AG04450 (cell line): ENCODE measurements around the gene AKAP7. TPM values are rescaled to one million over a fixed set of nuclear protein-coding genes. Genes with fewer than 3 reads are reported as not detected.
A peak's percentile ranks its signal among the peaks of the same experiment; 100 is the strongest.

Source experiments
- CTCF ChIA-PET: fragments of 300-600, 350-600 bp; formaldehyde crosslinking; extraction: SDS; loops from one replicate; lab custom pipeline; 2022; ENCODE audit warnings: antibody characterized with exemption, inconsistent platforms; lab: Charles Lee
- POLR2A ChIA-PET: fragments of 350-600 bp; formaldehyde crosslinking; extraction: SDS; loops from one replicate; lab custom pipeline; 2021; ENCODE audit warnings: antibody characterized with exemption, inconsistent platforms; lab: Yijun Ruan, JAX
- DNase-seq: peaks from one replicate; pipeline ENCODE4 v3.0.0-alpha.2; 2011; ENCODE audit warnings: low read depth, low spot score
- H3K27ac ChIP-seq: one replicate; pipeline ENCODE4 v1.5.1; 2012; ENCODE audit warnings: low read depth, low read length, control low read depth
- H3K27me3 ChIP-seq: one replicate; pipeline ENCODE4 v1.6.0; 2012; ENCODE audit warnings: low read length; ENCODE audit not compliant: control insufficient read depth, insufficient read depth
- H3K4me3 ChIP-seq: 2 replicates; pipeline ENCODE4 v1.5.1; 2011; ENCODE audit warnings: mild to moderate bottlenecking, low read depth, low read length, control low read depth
- H3K9me3 ChIP-seq: 2 replicates; pipeline ENCODE4 v1.5.1; 2012; ENCODE audit warnings: low read length; ENCODE audit not compliant: control insufficient read depth, insufficient read depth
- CTCF ChIP-seq: IDR thresholded peaks from 2 replicates; pipeline ENCODE4 v1.5.1; 2011; ENCODE audit warnings: low read depth, low read length, control low read depth, inconsistent platforms
- polyA plus RNA-seq: library from polyadenylated mRNA; depleted of rRNA; stranded (reverse); fragments of >200 nt; gene quantifications from 2 replicates; pipeline ENCODE4 v1.2.3, GENCODE V29; 2011

AKAP7 gene
- polyA plus RNA-seq, 1 experiment = 1.9 TPM

GRCh38 chr6:131101911-131102680, 33.2 kb upstream of the AKAP7 start:
- DNase-seq = peak; percentile 4
- TF ChIP-seq CTCF = no peak
- POLR2A ChIA-PET = interaction anchor here (0.6 kb wide), 2 partner anchors 39 to 40 kb away, joined by 4 to 5 read pairs; no protein-coding TSS in a partner anchor
- Histone ChIP-seq H3K27me3 (no peaks in the 10 kb centered on the region), H3K9me3 (no peaks in the 10 kb centered on the region), H3K27ac (no peak overlapping the region), H3K4me3 (no peak overlapping the region)
- CTCF ChIA-PET = interaction anchor here (0.6 to 0.7 kb wide), 2 partner anchors 11 to 38 kb away, joined by 3 to 6 read pairs; no protein-coding TSS in a partner anchor

- Histone ChIP-seq H3K27ac (no peak overlapping the region), H3K27me3 (no peaks in the 10 kb centered on the region), H3K4me3 (no peak overlapping the region), H3K9me3 (no peaks in the 10 kb centered on the region)
- ChIA-PET POLR2A (no interaction called here), CTCF (no interaction called here)
- no peak for TF ChIP-seq CTCF
- no peak for DNase-seq
Observed at GRCh38 chr6:131103296-131103695, 32.0 kb upstream of the AKAP7 start.

- no peak for DNase-seq
- no peak for TF ChIP-seq CTCF
- Histone ChIP-seq H3K9me3 (no peaks in the 10 kb centered on the region), H3K27me3 (no peaks in the 10 kb centered on the region), H3K27ac (no peak overlapping the region), H3K4me3 (no peak overlapping the region)
- POLR2A ChIA-PET = no interaction called here
- CTCF ChIA-PET = interaction anchor here (1.1 to 1.2 kb wide), 2 partner anchors 9 to 219 kb away, joined by 3 read pairs; no protein-coding TSS in a partner anchor
Observed at GRCh38 chr6:131103901-131104300, 31.4 kb upstream of the AKAP7 start.

- POLR2A ChIA-PET = interaction anchor here (0.5 to 0.8 kb wide), 2 partner anchors 216 to 953 kb away, joined by 3 to 5 read pairs; no protein-coding TSS in a partner anchor
- CTCF ChIA-PET = interaction anchor here (1.9 kb wide), 1 partner anchor 222 kb away, joined by 7 read pairs; no protein-coding TSS in a partner anchor
- Histone ChIP-seq H3K4me3 (no peak overlapping the region), H3K9me3 (no peaks in the 10 kb centered on the region), H3K27ac (no peak overlapping the region), H3K27me3 (no peaks in the 10 kb centered on the region)
- DNase-seq = peak; percentile 69
- no peak for TF ChIP-seq CTCF
Observed at GRCh38 chr6:131107151-131107550, 28.1 kb upstream of the AKAP7 start.

GRCh38 chr6:131112249-131112648, 23.0 kb upstream of the AKAP7 start:
- TF ChIP-seq CTCF = no peak
- CTCF ChIA-PET = interaction anchor here (0.6 to 1.6 kb wide), 2 partner anchors 10 to 227 kb away, joined by 3 read pairs; no protein-coding TSS in a partner anchor
- no peaks in the 10 kb centered on the region for H3K9me3 ChIP-seq
- H3K4me3 ChIP-seq = no peak overlapping the region
- DNase-seq = no peak
- POLR2A ChIA-PET = no interaction called here
- no peaks in the 10 kb centered on the region for H3K27me3 ChIP-seq
- H3K27ac ChIP-seq = no peak overlapping the region
